Hematopoietic multipotent progenitor cell (in vitro differentiated cells): ENCODE data around the gene TRAPPC12. TPM values are rescaled to one million over a fixed set of nuclear protein-coding genes. Genes with fewer than 3 reads are reported as not detected.
"Not testable (repeated sequence)": the region's sequence is repeated elsewhere in the genome, so short reads cannot be mapped to it uniquely, and the experiment has no call there.

Experiments
- DNase-seq, 3 donors: peaks; one replicate each; pipeline ENCODE4 v3.0.0-alpha.2; 2011 to 2015; ENCODE audit warnings: low read depth in 2 of 3, low spot score in 2 of 3
- total RNA-seq: library from RNA; depleted of rRNA; stranded (reverse); fragments of >200 nt; gene quantifications from one replicate; pipeline ENCODE4 v1.2.3, GENCODE V29; 2012

Gene TRAPPC12
- total RNA-seq, 1 donor, result 77.6 TPM

- DNase-seq, result no peak
These were observed 51.4 kb downstream of the TRAPPC12 start for GRCh38 chr2:3430740-3431490.

DNA sequence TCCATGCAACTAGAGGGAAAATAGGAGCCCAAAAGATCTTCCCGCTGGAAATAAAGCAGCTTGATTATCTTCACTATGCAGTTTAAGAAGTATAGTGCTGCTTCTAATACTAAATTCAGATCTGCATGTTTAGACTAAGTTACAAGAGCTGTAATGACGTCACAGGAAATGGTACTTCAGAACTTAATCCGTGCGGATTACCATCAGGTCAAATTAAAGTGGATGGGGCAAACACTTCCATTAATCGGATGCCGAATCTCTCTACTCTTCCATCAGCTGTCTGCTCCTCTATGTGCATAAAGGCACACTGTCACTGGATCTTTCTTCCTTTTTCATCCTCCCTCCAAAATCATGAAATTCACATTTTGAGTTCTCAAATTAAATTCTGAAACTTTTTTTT lies 52.6 kb downstream of the TRAPPC12 start:
- DNase-seq, result no peak

DNA sequence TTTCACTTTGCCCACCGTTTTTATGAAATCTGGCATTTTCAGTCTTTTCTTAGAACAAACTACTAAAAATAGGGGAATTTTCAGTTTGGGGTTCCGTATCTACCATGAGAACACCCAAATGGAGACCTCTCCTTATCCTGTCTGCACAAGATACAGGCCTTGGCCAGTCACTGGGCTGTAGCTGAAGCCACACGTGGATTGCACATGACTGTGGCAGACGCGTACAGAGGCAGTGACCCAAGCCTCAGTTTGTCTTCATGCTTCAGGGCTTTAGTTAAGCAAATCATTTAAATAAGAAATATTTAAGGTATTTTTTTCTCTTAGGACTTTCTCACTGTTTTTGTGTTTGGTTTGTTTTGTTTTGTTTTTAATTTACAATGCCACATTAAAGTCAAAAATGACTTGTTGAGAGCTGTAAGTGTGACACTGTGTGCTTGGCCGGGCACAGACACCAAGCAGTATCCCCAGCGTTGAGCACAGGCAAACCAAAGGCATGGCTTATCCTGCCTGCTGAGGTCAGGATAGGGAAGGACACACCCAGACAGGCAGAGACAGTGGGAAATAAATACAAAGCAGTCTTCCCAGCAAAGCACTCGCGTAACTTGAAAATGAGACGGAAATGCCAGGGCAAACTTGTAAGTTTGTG lies 53.3 kb downstream of the TRAPPC12 start:
- no peak for DNase-seq

- DNase-seq, result no peak
These were observed 53.8 kb downstream of the TRAPPC12 start for GRCh38 chr2:3433339-3433699.

DNA sequence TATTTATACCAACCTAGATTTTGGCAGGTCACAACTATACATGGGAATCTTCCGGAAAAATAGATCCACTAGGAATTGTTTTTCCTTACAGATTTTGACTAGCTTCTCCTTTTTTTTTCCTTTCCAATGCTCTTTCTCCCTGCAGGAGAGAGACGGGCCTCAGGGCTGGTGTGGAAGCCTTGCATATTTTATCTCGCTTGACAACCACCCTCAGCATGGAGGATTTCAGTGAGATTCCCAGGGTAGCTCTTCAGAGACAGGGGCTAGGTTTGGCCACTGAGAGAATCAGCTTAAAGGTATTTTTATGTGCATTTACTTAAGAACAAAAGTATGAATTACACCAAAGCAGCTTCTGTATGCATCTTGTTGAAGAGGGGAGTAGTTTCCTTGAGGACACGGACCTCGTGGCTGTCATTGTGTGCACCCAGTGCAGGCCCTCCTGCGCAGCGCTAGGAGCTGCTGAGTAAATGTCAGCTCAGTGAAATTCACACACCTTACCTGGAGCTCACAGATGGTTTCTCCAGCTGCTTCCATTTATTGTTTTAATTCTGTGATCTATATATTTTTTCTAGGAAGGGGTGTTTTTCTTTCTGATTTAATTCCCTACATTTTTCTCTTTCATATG lies 54.4 kb downstream of the TRAPPC12 start:
- DNase-seq, result no peak

- no peak for DNase-seq
These were observed 55.2 kb downstream of the TRAPPC12 start for GRCh38 chr2:3434654-3435053.

GRCh38 chr2:3435445-3435844 lies 56.0 kb downstream of the TRAPPC12 start:
- DNase-seq, result no peak

- DNase-seq, result no peak
These were observed 61.0 kb downstream of the TRAPPC12 start for GRCh38 chr2:3440477-3440876.

GRCh38 chr2:3441465-3441864 lies 62.0 kb downstream of the TRAPPC12 start:
- no peak for DNase-seq

DNA sequence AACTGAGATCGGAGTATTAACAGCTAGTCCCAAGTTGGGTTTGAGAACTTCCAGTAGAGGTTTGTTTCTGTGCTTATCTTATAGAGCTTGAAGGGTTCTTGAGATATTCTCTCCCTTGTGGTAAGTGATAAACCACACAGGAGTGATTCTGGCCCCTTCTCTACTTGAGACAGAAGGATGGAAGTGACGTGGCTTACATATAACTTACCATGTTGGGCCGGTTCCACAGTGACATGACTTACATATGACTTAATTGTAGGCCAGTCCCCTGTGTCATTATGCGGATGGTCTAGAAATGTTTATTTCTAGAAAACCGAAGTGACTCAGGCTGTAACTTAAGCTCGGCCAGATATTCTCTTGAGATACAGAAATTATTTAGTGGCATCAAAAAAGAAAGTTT lies 62.7 kb downstream of the TRAPPC12 start:
- no peak for DNase-seq

DNA sequence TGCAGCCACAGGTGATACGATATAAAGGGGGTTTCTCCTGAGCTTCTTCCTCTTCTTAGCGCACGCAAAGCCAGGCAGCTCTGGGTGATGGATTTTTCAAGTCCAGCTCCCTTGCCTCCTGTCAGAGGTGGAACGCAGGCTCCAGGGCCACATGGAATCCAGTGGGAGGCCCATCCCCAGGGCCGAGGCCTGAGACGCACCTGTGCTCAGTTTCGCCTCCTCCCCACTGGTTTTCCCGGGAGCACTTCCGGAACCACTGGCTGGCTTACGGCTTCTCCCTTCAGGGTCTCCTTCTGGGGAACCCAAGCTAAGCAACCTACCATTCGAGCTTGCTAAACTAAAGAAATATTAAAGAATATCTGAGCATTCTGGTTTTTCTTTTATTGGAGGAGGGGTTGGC lies 63.6 kb downstream of the TRAPPC12 start:
- no peak for DNase-seq

GRCh38 chr2:3443506-3444084 lies 64.1 kb downstream of the TRAPPC12 start:
- no peak for DNase-seq

DNA sequence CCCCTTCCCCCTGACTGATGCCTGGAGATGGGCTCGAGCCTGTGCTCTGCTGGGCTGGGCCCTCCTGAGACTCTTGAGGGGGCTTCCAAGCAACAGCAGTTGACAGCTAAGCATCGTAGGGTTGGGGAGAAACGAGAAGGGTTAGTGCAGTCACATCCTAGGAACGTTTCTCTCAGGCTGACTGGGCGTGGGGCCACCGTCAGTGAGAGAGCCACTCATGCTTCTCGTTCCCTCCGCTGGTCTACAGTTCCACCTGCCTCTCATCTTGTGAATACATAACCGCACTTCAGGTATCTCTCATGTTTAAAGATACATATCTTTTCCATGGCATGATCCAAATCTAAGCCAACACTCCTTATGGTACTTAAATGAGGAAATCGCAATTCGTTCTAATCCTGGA lies 66.4 kb downstream of the TRAPPC12 start:
- DNase-seq, result no peak

DNA sequence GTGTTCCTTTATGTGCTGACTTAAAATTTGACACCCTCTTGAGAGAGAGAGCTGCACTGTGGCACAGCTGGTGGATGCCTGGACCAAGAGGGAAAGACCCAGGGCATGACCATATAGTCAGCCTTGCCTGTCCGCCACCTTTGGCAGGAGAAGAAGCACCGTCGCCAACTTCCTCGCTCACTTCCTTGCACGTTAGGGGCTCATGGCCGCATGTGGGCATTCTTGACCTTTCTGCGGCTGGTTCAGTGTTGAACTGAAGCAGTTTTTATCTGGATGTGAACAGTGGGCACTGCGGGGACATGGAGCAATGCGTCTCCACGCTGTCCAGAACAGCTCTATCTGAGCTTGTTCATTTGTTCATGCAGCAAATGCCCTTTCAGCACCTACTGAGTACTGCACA lies 66.9 kb downstream of the TRAPPC12 start:
- no peak for DNase-seq

GRCh38 chr2:3447186-3447585 lies 67.7 kb downstream of the TRAPPC12 start:
- not testable (repeated sequence) for DNase-seq

- DNase-seq, result no peak
These were observed 68.4 kb downstream of the TRAPPC12 start for GRCh38 chr2:3447789-3448317.

DNA sequence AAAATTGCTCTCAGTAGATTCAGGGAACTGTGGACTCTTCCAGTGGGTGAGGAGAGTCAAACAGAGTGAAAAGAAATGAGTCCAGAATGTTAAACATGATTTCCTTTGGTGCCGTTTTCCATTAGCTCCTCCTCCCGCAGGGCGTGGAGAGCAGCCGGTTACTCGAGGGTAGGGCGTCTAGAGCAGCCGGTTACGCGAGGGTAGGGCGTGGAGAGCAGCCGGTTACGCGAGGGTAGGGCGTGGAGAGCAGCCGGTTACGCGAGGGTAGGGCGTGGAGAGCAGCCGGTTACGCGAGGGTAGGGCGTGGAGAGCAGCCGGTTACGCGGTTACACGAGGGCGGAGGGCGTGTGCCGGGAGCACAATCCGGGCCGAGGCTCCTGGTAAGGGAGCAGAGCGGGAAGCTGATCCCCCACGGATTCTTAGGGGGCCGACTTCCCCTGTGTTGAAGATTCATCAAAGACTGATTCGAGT lies 69.0 kb downstream of the TRAPPC12 start:
- DNase-seq, result not testable (repeated sequence)

GRCh38 chr2:3449086-3449485 lies 69.6 kb downstream of the TRAPPC12 start:
- DNase-seq, result no peak

DNA sequence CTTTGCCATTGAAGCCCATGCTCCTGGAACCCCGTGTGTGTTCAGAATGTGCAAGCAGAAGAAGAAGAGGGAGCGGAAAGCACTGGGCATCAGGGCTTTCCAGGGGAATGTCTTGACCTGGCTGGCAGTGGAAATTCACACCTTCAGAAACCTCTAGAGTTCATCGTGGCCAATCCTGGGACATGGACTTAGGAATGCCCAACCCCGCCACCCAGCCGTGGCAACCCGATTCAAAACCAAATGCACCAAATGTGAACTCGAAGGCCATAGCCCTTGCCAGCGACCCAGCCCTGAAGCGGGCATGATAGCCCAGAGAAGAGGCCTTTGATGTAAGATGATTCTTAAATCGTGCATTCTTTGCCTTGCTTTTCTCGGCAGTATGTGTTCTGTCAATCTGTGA lies 70.4 kb downstream of the TRAPPC12 start:
- DNase-seq, result no peak

GRCh38 chr2:3450385-3451010 lies 71.0 kb downstream of the TRAPPC12 start:
- DNase-seq, result no peak

DNA sequence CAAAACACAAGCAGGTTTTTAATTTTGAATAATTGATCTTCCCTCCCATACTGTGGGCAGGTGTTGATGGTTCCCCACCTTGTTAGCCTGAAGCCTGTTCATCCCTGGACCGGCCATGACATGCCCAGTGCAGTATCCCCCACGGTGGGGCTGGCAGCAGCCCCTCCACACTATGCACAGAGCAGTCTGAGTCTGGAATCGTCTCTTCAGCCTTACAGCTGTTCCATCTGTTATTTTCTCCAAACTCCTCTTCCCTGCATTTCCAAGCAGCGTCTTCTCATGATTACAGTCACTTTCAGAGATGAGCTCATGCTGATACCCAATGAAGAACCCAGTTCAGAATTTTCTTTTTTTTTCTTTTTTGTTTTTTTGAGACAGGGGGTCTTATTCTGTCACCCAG lies 71.7 kb downstream of the TRAPPC12 start:
- no peak for DNase-seq
